Mesothelial cell of epicardium (in vitro differentiated cells): Measurements from ENCODE around the gene SLC38A10. TPM values are rescaled to one million over a fixed set of nuclear protein-coding genes. Genes with fewer than 3 reads are reported as not detected.
A peak's percentile ranks its signal among the peaks of the same experiment; 100 is the strongest.

Experiments used
- DNase-seq, 2 experiments: peaks; one replicate each; pipeline ENCODE4 v3.0.0; 2021; ENCODE audit warnings: low spot score in 2 of 2; ENCODE audit not compliant: unreplicated experiment in 2 of 2
- H3K27ac Mint-ChIP-seq: 2 replicates; pipeline ENCODE4 v1.8.0; 2021; ENCODE audit warnings: mixed read lengths
- H3K27me3 Mint-ChIP-seq: 2 replicates; pipeline ENCODE4 v1.8.0; 2021; ENCODE audit warnings: low read depth, mixed read lengths
- H3K36me3 Mint-ChIP-seq: 2 replicates; pipeline ENCODE4 v1.8.0; 2021; ENCODE audit warnings: mixed read lengths
- H3K4me1 Mint-ChIP-seq: 2 replicates; pipeline ENCODE4 v1.8.0; 2021; ENCODE audit warnings: mixed read lengths
- H3K4me3 Mint-ChIP-seq: 2 replicates; pipeline ENCODE4 v1.8.0; 2021; ENCODE audit warnings: mild to moderate bottlenecking, moderate library complexity, mixed read lengths
- H3K9me3 Mint-ChIP-seq: 2 replicates; pipeline ENCODE4 v1.8.0; 2021; ENCODE audit warnings: mixed read lengths
- total RNA-seq: library from RNA; stranded (reverse); gene quantifications from 3 replicates; pipeline ENCODE4 v1.2.1, GENCODE V29; 2021
- TF ChIP-seq, protein P1 (sequence below): fragments of 200-600 bp; sonication (generic); IDR thresholded peaks from one replicate; pipeline ENCODE4 v1.5.0; 2021; ENCODE audit warnings: antibody characterized with exemption; ENCODE audit not compliant: unreplicated experiment

SLC38A10 gene
- total RNA-seq: 96.6 to 105 TPM (median 103 TPM) in 3 replicates

DNA sequence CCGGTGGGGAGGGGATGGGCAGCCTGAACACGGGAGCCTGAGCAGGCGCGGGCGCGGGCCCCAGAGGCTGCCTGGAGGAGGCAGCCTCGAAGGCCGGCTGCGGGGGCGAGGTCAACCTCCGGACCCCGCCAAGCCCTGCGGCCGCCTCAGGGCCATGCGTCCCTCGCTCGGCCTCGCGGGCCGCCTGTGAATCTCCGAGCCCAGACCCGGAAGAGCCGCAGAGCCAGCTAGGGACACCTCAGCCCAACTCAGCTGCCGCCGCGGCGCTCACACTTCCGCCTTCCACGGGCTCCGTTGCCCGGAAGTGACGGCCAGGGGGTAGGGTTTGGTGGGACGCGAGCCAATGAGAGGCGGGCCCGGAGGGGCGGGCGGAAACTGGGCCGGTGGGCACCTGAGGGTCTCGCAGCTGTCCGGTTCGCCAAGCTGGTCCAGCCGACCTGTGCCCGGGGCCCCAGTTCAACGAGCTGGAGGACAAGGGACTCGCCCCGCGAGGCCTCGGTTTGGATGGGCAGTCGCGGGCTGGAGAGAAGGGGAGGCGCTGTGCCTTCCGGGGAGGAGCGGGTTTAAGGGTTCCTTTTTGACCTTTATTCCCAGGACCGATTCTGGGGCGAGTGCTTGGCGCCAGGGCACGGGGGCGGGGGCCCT lies at the start of gene SLC38A10:
Gene SLC38A10 (minus strand): TSS at position 277 of the 645 bp plus-strand sequence. CDS start 386 bp downstream, outside the sequence.
- TF ChIP-seq, protein P1, sequence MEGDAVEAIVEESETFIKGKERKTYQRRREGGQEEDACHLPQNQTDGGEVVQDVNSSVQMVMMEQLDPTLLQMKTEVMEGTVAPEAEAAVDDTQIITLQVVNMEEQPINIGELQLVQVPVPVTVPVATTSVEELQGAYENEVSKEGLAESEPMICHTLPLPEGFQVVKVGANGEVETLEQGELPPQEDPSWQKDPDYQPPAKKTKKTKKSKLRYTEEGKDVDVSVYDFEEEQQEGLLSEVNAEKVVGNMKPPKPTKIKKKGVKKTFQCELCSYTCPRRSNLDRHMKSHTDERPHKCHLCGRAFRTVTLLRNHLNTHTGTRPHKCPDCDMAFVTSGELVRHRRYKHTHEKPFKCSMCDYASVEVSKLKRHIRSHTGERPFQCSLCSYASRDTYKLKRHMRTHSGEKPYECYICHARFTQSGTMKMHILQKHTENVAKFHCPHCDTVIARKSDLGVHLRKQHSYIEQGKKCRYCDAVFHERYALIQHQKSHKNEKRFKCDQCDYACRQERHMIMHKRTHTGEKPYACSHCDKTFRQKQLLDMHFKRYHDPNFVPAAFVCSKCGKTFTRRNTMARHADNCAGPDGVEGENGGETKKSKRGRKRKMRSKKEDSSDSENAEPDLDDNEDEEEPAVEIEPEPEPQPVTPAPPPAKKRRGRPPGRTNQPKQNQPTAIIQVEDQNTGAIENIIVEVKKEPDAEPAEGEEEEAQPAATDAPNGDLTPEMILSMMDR: no peak
- Mint-ChIP-seq H3K27ac (peak within 1 kb of the TSS; percentile 95), H3K4me3 (peak within 1 kb of the TSS; percentile 93), H3K9me3 (no peaks in the 10 kb centered on the region), H3K27me3 (no peaks in the 10 kb centered on the region), H3K4me1 (peaks cover 29% of the 10 kb centered on the region), H3K36me3 (peaks cover 3% of the 10 kb centered on the region)
- DNase-seq: peak; percentile 83 to 91

- Mint-ChIP-seq H3K36me3 (no peaks in the 10 kb centered on the region), H3K27ac (peak overlapping the region; percentile 96), H3K4me3 (peak overlapping the region; percentile 87), H3K27me3 (no peaks in the 10 kb centered on the region), H3K9me3 (no peaks in the 10 kb centered on the region), H3K4me1 (peaks cover 30% of the 10 kb centered on the region)
- DNase-seq: no peak
- TF ChIP-seq, protein P1: no peak
Measured at GRCh38 chr17:81342269-81343070, 47.4 kb upstream of the SLC38A10 start.

- DNase-seq: no peak
- H3K9me3 Mint-ChIP-seq: no peaks in the 10 kb centered on the region
- peak overlapping the region; percentile 87 for H3K4me3 Mint-ChIP-seq
- peak overlapping the region; percentile 95 for H3K27ac Mint-ChIP-seq
- no peaks in the 10 kb centered on the region for H3K27me3 Mint-ChIP-seq
- H3K4me1 Mint-ChIP-seq: peaks cover 30% of the 10 kb centered on the region
- H3K36me3 Mint-ChIP-seq: no peaks in the 10 kb centered on the region
- TF ChIP-seq, protein P1: no peak
Measured at GRCh38 chr17:81341516-81342268, 46.6 kb upstream of the SLC38A10 start.

- peak overlapping the region; percentile 56 for H3K27ac Mint-ChIP-seq
- peaks cover 32% of the 10 kb centered on the region for H3K4me1 Mint-ChIP-seq
- H3K9me3 Mint-ChIP-seq: no peaks in the 10 kb centered on the region
- TF ChIP-seq, protein P1: no peak
- H3K27me3 Mint-ChIP-seq: no peaks in the 10 kb centered on the region
- no peak for DNase-seq
- no peaks in the 10 kb centered on the region for H3K36me3 Mint-ChIP-seq
- peak overlapping the region; percentile 51 for H3K4me3 Mint-ChIP-seq
Measured at GRCh38 chr17:81340607-81341515, 45.8 kb upstream of the SLC38A10 start.
